Measurements from ENCODE around the gene RNASE7.

The RNASE7 gene, protein sequence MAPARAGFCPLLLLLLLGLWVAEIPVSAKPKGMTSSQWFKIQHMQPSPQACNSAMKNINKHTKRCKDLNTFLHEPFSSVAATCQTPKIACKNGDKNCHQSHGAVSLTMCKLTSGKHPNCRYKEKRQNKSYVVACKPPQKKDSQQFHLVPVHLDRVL

DNA sequence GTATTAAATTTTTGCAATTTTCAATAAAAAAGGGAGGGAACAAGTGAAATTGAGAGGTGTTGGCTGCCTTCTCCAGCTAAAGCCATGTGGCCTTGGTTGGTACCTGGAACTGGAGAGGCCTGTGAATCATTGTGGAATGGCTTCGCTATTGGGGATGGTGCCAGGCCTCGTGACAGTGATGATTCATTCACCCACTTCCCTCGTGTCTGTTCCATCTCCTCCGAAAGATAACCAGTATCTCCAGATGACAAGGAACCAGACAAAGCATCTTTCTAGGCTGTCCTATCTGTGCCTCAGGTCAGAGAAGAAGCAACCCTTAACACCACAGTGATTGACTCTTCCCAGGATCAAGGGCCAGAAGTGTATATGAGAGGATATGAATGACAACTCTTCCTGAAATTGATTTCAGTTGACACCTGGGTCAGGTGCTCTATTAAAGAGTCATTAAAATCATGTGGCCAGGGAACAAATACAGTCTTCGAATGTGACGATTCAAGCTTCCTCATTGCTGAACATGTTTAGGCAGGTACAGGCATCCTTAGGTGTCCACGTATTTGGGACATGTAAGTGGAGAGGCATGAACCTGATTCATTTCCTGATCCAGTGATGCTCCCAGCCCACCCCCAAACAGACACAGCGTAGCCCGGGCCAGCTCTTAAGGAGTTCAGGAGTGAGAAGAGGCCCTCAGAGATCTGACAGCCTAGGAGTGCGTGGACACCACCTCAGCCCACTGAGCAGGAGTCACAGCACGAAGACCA lies at the start of gene RNASE7:
Gene RNASE7, plus strand, starts transcription at position 687 of the 758 bp plus-strand sequence. CDS start 631 bp downstream, outside the sequence.
- DNase-seq (ENCODE audit: low spot score): no peak
- Histone ChIP-seq H3K27ac (no peak within 1 kb of the TSS), H3K4me3 (no peak within 1 kb of the TSS)
- TF ChIP-seq, protein P1, sequence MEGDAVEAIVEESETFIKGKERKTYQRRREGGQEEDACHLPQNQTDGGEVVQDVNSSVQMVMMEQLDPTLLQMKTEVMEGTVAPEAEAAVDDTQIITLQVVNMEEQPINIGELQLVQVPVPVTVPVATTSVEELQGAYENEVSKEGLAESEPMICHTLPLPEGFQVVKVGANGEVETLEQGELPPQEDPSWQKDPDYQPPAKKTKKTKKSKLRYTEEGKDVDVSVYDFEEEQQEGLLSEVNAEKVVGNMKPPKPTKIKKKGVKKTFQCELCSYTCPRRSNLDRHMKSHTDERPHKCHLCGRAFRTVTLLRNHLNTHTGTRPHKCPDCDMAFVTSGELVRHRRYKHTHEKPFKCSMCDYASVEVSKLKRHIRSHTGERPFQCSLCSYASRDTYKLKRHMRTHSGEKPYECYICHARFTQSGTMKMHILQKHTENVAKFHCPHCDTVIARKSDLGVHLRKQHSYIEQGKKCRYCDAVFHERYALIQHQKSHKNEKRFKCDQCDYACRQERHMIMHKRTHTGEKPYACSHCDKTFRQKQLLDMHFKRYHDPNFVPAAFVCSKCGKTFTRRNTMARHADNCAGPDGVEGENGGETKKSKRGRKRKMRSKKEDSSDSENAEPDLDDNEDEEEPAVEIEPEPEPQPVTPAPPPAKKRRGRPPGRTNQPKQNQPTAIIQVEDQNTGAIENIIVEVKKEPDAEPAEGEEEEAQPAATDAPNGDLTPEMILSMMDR (IDR thresholded peaks at IDR 0.05): no peak

DNA sequence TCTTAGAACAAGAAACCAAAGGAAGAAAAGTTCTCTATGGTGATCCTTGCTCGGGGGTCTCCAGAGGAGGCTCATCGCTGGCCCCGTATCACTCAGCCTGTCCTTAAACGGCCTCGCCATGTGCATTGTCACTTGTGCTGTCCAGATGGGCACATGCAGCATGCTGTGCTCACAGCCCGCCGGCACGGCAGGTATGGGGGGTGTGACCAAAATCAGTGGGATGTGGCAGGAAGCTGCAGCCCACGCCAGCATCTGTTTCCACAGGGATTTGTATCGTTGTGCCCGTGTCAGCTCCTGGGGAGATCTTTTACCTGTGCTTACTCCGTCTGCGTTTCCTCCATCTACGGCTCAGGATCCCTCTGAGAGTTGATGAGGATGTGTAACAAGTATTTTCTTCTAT lies 45.6 kb upstream of the RNASE7 start:
- DNase-seq (ENCODE audit: low spot score): no peak
- no peak overlapping the region for H3K27ac ChIP-seq
- TF ChIP-seq, protein P1 (IDR thresholded peaks at IDR 0.05): no peak
- no peak overlapping the region for H3K4me3 ChIP-seq

DNA sequence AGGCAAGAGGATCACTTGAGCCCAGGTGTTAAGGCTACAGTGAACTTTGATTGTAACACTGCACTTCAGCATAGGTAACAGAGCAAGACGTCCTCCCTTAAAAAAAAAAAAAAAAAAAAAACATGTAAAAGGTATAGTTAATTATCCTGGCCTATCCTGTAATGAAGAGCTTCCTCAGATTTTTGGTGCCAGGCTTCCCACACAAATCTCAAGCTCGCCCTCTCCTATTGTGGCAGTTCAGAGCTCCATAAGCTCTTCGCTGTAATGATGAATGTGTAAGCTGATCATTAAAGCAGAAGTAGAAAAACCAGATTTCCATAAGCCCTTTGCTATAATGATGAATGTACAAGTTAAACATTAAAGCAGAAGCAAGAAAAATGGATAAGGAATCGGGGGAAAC lies 45.0 kb upstream of the RNASE7 start:
- DNase-seq (ENCODE audit: low spot score): no peak
- H3K4me3 ChIP-seq: no peak overlapping the region
- no peak overlapping the region for H3K27ac ChIP-seq
- TF ChIP-seq, protein P1 (IDR thresholded peaks at IDR 0.05): no peak

DNA sequence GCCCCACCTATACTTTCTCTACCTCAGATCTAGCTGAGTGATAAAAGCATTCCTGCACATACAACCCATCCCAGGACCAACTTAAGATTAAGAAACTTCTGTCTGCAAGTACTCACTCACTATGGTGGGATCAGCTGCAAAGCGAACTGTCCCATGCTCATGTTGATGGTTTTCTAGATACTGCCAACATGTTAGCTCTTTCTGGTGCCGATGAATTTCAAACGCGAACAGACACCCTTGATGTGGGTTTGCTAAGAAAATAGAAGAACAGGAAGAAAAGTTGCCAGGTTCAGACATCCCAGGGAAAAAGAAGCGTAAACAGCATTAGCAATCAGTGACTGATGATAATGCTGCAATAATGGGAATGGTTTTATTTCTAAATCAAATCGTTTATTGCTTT lies 44.6 kb upstream of the RNASE7 start:
- Histone ChIP-seq H3K4me3 (no peak overlapping the region), H3K27ac (no peak overlapping the region)
- TF ChIP-seq, protein P1 (IDR thresholded peaks at IDR 0.05): no peak
- DNase-seq (ENCODE audit: low spot score): no peak

DNA sequence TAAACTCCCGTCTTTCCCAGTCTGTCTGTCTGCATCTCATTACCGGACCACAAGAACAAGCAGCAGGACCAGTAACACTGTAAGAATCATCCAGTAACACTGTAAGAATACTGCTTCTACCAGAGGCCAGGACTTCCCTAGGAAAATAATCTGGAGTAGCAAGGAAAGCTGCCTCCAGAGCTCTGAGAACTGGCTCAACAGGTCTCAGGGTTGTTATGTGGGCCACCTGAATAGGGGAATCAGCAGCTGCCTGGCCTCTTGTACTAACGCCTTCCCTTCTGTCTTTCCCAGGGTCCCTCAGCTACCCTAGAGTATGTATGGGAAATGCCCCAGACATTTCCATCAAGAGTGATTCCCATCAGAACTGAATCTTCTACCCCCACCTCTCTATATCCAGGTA lies 44.0 kb upstream of the RNASE7 start:
- DNase-seq (ENCODE audit: low spot score): no peak
- H3K27ac ChIP-seq: no peak overlapping the region
- TF ChIP-seq, protein P1 (IDR thresholded peaks at IDR 0.05): no peak
- H3K4me3 ChIP-seq: no peak overlapping the region

DNA sequence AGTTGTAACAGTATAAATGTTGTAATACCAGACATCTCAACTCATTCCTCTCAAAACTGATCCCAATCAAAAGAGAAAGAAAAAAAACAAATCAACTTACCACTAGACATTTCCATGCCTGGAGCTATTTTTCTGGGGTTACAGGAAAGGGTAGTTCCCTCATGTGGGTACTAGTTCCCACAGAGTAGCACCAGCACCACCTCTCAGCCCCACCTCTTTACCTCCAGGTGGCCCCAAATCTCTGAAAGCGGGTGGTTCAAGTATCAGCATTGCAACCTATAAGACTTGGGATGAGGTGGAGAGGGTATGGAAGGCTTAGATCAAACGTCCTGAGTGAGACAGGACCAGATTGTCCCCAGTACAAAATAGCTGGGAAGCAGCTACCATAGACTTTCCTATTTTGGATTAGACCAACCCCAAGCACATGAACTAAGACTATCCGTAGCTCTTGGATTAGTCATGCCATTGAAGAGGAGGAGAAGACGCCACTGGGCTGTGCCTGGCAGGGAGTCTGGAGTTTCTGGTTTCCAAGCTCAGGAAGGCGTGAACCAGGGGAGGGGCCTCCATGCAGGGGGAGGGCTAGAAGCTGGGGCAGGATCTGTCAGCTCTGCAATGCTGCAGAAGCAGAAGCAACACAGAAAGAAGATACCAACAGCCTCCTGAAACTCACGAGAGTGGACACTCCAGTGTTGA lies 43.3 kb upstream of the RNASE7 start, which contains the start of gene SLC39A2:
Gene SLC39A2, plus strand, starts transcription at position 620 of the 693 bp plus-strand sequence. CDS start 154 bp downstream, outside the sequence.
- Histone ChIP-seq H3K27ac (peak within 1 kb of the TSS in 1 of 2 donors; percentile 60), H3K4me3 (no peak within 1 kb of the TSS)
- no peak for DNase-seq (ENCODE audit: low spot score)
- TF ChIP-seq, protein P1 (IDR thresholded peaks at IDR 0.05): no peak

Data from coronary artery (tissue), 2 donors.